ENCODE data around the gene ARHGEF28. TPM values are rescaled to one million over a fixed set of nuclear protein-coding genes. Genes with fewer than 3 reads are reported as not detected.

ARHGEF28 gene
- total and polyA plus RNA-seq, 10 of the 15 experiments (the other 5 are each of a cell fraction or from before 2014, with no cell fraction given) = 0.10 to 0.72 (median 0.22) TPM; not detected in 2

DNA sequence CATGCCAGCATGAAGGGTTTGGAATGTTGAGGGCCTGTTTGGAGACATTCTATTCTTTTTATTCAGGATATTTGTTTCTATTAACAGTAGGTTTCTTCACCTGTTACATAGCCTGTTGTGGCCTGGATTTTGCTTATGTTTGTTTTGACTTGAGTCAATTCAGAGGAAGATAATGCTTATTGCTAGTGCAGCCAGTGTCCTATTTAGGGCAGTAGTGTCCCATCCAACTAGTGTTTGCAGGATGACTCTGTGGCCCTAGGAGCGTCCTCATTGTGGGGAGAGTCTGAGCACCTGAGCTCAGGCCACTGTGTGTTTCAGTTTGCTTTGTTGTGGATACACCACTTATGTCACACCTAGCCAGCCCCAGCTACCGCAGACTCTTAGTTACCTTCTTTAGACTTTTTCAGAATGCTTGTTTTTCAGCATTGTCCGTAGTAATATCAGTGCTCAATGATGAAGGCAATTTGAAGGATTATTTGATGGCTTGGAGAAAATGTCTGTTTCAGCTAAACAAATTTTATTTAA, 90.3 kb downstream of the ARHGEF28 start (continued):
- TF ChIP-seq, protein P1, sequence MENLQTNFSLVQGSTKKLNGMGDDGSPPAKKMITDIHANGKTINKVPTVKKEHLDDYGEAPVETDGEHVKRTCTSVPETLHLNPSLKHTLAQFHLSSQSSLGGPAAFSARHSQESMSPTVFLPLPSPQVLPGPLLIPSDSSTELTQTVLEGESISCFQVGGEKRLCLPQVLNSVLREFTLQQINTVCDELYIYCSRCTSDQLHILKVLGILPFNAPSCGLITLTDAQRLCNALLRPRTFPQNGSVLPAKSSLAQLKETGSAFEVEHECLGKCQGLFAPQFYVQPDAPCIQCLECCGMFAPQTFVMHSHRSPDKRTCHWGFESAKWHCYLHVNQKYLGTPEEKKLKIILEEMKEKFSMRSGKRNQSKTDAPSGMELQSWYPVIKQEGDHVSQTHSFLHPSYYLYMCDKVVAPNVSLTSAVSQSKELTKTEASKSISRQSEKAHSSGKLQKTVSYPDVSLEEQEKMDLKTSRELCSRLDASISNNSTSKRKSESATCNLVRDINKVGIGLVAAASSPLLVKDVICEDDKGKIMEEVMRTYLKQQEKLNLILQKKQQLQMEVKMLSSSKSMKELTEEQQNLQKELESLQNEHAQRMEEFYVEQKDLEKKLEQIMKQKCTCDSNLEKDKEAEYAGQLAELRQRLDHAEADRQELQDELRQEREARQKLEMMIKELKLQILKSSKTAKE (IDR thresholded peaks at IDR 0.05; ENCODE audit: low read depth, poor library complexity, severe bottlenecking) = peak; percentile 76

DNA sequence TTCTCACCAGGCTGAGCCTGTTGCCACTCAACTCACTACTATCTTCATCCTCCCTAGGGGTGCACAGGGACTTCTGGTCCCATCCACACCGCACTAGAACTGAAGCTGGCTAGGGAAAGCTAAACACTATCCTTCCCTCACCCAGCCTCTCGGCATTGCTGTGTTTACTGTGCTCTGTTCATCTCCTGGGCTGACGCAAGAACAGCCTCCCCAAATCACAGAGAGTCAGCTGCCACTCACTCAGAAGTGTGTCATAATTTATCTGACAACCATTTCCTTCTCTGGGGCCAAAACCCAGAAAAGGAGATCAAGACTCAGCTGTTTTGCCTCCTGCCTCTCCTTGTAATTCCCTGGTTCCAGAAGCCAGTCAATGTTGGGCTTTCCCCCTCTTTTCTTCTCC, 92.8 kb downstream of the ARHGEF28 start:
- 29% methylated on average over 3 of the region's 3 CpGs for WGBS (ENCODE audit: insufficient coverage, insufficient replicate concordance, low lambda C conversion rate, missing lambda C conversion rate)
- intact Hi-C loops (cut with micrococcal nuclease; ENCODE audit: unreplicated experiment) (no loop called here), in situ Hi-C loops (cut with MboI) (no loop called here)
- no peak overlapping the region for H2AFZ ChIP-seq (ENCODE audit: control insufficient read depth, low read depth, low read length)
- no peak for FAIRE-seq
- BruUV-seq (replicated peaks) = no TSS peak
- H3K79me2 ChIP-seq (ENCODE audit: control insufficient read depth, insufficient read depth, low read length) = no peaks in the 10 kb centered on the region
- ChIA-PET POLR2A (interaction anchor here (1.3 to 1.6 kb wide), 2 partner anchors 11 to 26 kb away, joined by 3 to 4 read pairs; no protein-coding TSS in a partner anchor), RAD21 (ENCODE audit: unreplicated experiment) (interaction anchor here (0.6 kb wide), 1 partner anchor 72 kb away, joined by 3 read pairs; no protein-coding TSS in a partner anchor), SMC1A (ENCODE audit: uncharacterized antibody, unreplicated experiment) (interaction anchor here (1.1 kb wide), 1 partner anchor 128 kb away, joined by 3 read pairs; no protein-coding TSS in a partner anchor), CTCF (no interaction called here)
- H3K4me3 ChIP-seq = no peak overlapping the region
- ATAC-seq = no peak
- H3K36me3 ChIP-seq (ENCODE audit: control insufficient read depth in 2 of 2, insufficient read depth in 2 of 2, low read length in 1 of 2) = no peaks in the 10 kb centered on the region; a peak in 1 of 4 replicates
- no peaks in the 10 kb centered on the region for H3K4me1 ChIP-seq (ENCODE audit: control insufficient read depth, insufficient read depth, low read length)
- H3K9ac ChIP-seq (ENCODE audit: control insufficient read depth, insufficient read depth, low read length) = no peak overlapping the region
- H3K27me3 ChIP-seq (replicated peaks in 1 of 2; ENCODE audit: control insufficient read depth in 2 of 2, insufficient read depth in 2 of 2, low read length in 1 of 2) = no peaks in the 10 kb centered on the region
- no peak overlapping the region for H3K4me2 ChIP-seq (ENCODE audit: control insufficient read depth, insufficient read depth)
- no peaks in the 10 kb centered on the region for H3K9me3 ChIP-seq (replicated peaks; ENCODE audit: control insufficient read depth, insufficient read depth, low read length)
- no peak overlapping the region for H3K27ac ChIP-seq (ENCODE audit: control insufficient read depth, insufficient read depth)
- H4K20me1 ChIP-seq (ENCODE audit: control insufficient read depth, insufficient read depth) = no peaks in the 10 kb centered on the region
- DNase-seq (ENCODE audit: low read depth, low spot score) = no peak
- TF ChIP-seq FOXK2 (IDR thresholded peaks at IDR 0.05) (no peak), SMAD1 (IDR thresholded peaks at IDR 0.05; ENCODE audit: low read depth, partially characterized antibody) (no peak), NFXL1 (IDR thresholded peaks at IDR 0.05; ENCODE audit: borderline replicate concordance) (no peak), GABPA (IDR thresholded peaks at IDR 0.05; ENCODE audit: low read depth) (no peak), CREM (IDR thresholded peaks at IDR 0.05; ENCODE audit: low read depth) (no peak), EGR1 (IDR thresholded peaks at IDR 0.05; ENCODE audit: borderline replicate concordance in 1 of 2, low read depth in 2 of 2, low read length in 2 of 2) (no peak), EED (IDR thresholded peaks at IDR 0.05; ENCODE audit: low read depth) (no peak)
- TF ChIP-seq, protein P2, sequence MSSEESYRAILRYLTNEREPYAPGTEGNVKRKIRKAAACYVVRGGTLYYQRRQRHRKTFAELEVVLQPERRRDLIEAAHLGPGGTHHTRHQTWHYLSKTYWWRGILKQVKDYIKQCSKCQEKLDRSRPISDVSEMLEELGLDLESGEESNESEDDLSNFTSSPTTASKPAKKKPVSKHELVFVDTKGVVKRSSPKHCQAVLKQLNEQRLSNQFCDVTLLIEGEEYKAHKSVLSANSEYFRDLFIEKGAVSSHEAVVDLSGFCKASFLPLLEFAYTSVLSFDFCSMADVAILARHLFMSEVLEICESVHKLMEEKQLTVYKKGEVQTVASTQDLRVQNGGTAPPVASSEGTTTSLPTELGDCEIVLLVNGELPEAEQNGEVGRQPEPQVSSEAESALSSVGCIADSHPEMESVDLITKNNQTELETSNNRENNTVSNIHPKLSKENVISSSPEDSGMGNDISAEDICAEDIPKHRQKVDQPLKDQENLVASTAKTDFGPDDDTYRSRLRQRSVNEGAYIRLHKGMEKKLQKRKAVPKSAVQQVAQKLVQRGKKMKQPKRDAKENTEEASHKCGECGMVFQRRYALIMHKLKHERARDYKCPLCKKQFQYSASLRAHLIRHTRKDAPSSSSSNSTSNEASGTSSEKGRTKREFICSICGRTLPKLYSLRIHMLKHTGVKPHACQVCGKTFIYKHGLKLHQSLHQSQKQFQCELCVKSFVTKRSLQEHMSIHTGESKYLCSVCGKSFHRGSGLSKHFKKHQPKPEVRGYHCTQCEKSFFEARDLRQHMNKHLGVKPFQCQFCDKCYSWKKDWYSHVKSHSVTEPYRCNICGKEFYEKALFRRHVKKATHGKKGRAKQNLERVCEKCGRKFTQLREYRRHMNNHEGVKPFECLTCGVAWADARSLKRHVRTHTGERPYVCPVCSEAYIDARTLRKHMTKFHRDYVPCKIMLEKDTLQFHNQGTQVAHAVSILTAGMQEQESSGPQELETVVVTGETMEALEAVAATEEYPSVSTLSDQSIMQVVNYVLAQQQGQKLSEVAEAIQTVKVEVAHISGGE (CRISPR knock-in tag; IDR thresholded peaks at IDR 0.05) = no peak
- TF ChIP-seq, protein P3, sequence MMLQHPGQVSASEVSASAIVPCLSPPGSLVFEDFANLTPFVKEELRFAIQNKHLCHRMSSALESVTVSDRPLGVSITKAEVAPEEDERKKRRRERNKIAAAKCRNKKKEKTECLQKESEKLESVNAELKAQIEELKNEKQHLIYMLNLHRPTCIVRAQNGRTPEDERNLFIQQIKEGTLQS (IDR thresholded peaks at IDR 0.05; ENCODE audit: borderline replicate concordance, extremely low read depth, low read depth, low read length) = no peak
- TF ChIP-seq, protein P4, sequence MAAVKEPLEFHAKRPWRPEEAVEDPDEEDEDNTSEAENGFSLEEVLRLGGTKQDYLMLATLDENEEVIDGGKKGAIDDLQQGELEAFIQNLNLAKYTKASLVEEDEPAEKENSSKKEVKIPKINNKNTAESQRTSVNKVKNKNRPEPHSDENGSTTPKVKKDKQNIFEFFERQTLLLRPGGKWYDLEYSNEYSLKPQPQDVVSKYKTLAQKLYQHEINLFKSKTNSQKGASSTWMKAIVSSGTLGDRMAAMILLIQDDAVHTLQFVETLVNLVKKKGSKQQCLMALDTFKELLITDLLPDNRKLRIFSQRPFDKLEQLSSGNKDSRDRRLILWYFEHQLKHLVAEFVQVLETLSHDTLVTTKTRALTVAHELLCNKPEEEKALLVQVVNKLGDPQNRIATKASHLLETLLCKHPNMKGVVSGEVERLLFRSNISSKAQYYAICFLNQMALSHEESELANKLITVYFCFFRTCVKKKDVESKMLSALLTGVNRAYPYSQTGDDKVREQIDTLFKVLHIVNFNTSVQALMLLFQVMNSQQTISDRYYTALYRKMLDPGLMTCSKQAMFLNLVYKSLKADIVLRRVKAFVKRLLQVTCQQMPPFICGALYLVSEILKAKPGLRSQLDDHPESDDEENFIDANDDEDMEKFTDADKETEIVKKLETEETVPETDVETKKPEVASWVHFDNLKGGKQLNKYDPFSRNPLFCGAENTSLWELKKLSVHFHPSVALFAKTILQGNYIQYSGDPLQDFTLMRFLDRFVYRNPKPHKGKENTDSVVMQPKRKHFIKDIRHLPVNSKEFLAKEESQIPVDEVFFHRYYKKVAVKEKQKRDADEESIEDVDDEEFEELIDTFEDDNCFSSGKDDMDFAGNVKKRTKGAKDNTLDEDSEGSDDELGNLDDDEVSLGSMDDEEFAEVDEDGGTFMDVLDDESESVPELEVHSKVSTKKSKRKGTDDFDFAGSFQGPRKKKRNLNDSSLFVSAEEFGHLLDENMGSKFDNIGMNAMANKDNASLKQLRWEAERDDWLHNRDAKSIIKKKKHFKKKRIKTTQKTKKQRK (IDR thresholded peaks at IDR 0.05; ENCODE audit: low read depth, low read length) = no peak

Data from GM12878 (cell line).